SK-N-MC (cell line): ENCODE measurements around the gene GPR42.

Experiments
- DNase-seq: peaks from one replicate; pipeline ENCODE4 v3.0.0-alpha.2; 2011; ENCODE audit warnings: low read depth, low spot score
- H3K27ac ChIP-seq: fragments of 200-600 bp; sonication (generic); 2 replicates; pipeline ENCODE4 v1.5.1; 2016; ENCODE audit warnings: mixed run types
- H3K36me3 ChIP-seq: fragments of 200-600 bp; sonication (generic); 2 replicates; pipeline ENCODE4 v1.6.1; 2017; ENCODE audit warnings: antibody characterized with exemption, low read length, mixed read lengths; ENCODE audit not compliant: insufficient read depth
- H3K4me3 ChIP-seq: fragments of 200-600 bp; sonication (generic); 2 replicates; pipeline ENCODE4 v1.5.1; 2016
- H3K9ac ChIP-seq: fragments of 200-600 bp; sonication (generic); 2 replicates; pipeline ENCODE4 v1.8.0; 2017; ENCODE audit warnings: mixed run types, mixed read lengths; ENCODE audit not compliant: insufficient read length
- H3K9me3 ChIP-seq: fragments of 200-600 bp; sonication (generic); 2 replicates; pipeline ENCODE4 v1.6.1; 2017; ENCODE audit warnings: low read depth, mild to moderate bottlenecking, antibody characterized with exemption, low read length, moderate library complexity, mixed read lengths
- EZH2 ChIP-seq: fragments of 200-600 bp; sonication (generic); IDR thresholded peaks from one replicate; pipeline ENCODE4 v1.6.1; 2017; ENCODE audit warnings: antibody characterized with exemption
- FOXP2 ChIP-seq: optimal IDR thresholded peaks from 2 replicates; pipeline ENCODE3; 2011; ENCODE audit warnings: mild to moderate bottlenecking, moderate library complexity; ENCODE audit not compliant: insufficient read depth; ENCODE audit errors: extremely low read length, control extremely low read depth
- POLR2AphosphoS5 ChIP-seq: IDR thresholded peaks from 2 replicates; pipeline ENCODE4 v1.6.1; 2012; ENCODE audit warnings: mild to moderate bottlenecking, low read depth, low read length, borderline replicate concordance

Gene GPR42

DNA sequence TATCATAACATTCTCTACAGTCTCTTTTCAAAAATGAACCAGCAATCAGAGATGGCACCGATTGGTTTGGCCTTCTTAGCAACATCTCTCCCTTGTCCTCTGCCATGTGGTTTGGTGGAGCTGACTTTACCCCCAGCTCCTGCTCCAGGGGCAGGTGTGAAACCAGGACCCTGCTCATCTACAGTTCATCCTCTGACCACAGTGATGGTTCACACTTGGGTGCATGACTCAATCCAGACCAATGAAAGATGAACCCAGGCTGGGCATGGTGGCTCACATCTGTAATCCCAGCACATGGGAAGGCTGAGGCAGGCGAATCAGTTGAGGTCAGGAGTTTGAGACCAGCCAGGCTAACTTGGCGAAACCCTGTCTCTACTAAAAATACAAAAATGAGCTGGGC lies 43.6 kb downstream of the GPR42 start:
- Histone ChIP-seq H3K9ac (no peak overlapping the region), H3K36me3 (no peaks in the 10 kb centered on the region), H3K9me3 (no peaks in the 10 kb centered on the region), H3K27ac (no peak overlapping the region), H3K4me3 (no peak overlapping the region)
- no peak for TF ChIP-seq EZH2
- TF ChIP-seq FOXP2 = no peak
- no peak for TF ChIP-seq POLR2AphosphoS5
- DNase-seq = no peak

DNA sequence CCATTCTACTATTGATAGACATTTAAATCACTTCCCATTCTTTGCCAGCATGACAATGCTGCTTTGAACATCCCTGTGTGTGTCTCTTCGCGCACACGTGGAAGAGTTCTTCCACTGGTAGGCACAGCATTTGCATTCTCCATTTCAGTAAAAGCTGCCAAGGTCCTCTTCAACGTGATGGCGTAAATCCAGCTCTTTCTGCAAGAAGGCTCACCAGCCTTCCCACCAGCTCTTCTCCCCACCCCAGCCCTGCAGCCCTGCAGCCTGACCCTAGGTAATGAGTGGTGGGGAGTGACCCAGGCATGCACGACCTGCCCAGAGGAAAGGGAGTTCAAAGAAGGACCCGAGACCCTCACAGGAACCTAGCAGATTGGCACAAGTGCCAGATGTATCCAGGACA lies 45.5 kb downstream of the GPR42 start:
- no peak overlapping the region for H3K9ac ChIP-seq

DNA sequence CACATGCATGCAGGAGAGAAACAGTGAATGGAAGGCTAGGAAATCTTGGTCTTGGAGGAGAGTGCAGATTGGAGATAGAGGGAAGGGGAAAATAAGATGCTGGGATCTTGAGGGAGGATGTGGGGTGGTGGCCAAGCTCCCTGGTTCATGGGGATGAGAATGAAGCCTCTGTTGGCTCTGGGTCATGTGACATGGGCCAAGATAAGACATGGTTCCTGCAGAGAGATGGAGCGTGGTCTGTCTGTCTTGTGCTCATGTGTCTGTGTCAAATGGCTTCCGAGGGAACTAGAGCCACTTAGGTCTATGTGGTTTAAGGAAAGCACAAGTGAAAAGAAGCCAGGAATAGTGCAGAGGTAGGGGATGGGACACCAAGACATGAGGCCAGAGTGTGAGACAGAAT lies 46.4 kb downstream of the GPR42 start:
- Histone ChIP-seq H3K4me3 (no peak overlapping the region), H3K9ac (no peak overlapping the region), H3K36me3 (no peaks in the 10 kb centered on the region)

More for the DNA sequence above, 45.5 kb downstream of the GPR42 start:
- no peak for DNase-seq
- Histone ChIP-seq H3K9me3 (no peaks in the 10 kb centered on the region), H3K4me3 (no peak overlapping the region), H3K36me3 (no peaks in the 10 kb centered on the region), H3K27ac (no peak overlapping the region)
- TF ChIP-seq FOXP2 = no peak
- TF ChIP-seq POLR2AphosphoS5 = no peak
- TF ChIP-seq EZH2 = no peak

DNA sequence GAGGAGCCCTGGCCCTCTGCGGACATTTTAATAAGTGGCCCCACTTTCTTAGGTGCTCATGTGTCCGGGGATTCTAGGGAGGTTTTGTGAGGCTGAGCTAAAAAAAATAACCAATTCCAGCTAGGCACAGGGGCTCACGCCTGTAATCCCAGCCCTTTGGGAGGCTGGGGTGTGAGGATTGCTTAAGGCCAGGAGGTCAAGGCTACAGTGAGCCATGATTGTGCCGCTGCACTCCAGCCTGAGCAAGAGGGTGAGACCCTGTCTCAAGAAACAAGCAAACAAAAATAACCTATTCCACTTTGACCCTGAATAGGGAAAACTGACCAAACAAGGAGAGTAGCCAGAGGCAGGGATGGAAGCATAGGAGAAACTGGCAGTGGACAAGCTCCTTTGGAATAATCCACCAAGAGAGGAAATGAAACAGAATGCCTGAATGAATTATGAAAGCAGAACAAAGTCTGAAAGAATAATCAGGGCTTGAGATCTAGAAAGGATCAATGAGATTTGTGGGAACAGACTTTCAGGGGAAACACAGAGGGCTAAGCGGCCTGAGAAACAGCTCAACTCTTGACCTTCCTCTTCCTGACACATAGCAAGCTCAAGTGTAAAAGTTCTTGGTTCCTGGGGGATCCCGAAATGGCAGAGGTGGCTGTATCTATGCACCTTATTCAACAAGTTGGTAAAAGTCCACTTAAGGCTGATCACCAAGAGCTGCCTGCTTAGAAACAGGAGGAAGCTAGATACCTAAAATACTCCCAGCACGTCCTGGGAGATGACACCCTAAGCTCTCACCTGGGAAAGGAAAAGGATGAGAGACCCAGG lies 47.1 kb downstream of the GPR42 start:
- Histone ChIP-seq H3K36me3 (no peaks in the 10 kb centered on the region), H3K9me3 (no peaks in the 10 kb centered on the region), H3K4me3 (no peak overlapping the region), H3K27ac (no peak overlapping the region), H3K9ac (no peak overlapping the region)
- no peak for DNase-seq
- TF ChIP-seq POLR2AphosphoS5 (no peak), EZH2 (no peak), FOXP2 (no peak)

More for the DNA sequence above, 46.4 kb downstream of the GPR42 start:
- no peak overlapping the region for H3K27ac ChIP-seq
- DNase-seq = no peak
- no peaks in the 10 kb centered on the region for H3K9me3 ChIP-seq
- no peak for TF ChIP-seq FOXP2
- no peak for TF ChIP-seq POLR2AphosphoS5
- no peak for TF ChIP-seq EZH2

DNA sequence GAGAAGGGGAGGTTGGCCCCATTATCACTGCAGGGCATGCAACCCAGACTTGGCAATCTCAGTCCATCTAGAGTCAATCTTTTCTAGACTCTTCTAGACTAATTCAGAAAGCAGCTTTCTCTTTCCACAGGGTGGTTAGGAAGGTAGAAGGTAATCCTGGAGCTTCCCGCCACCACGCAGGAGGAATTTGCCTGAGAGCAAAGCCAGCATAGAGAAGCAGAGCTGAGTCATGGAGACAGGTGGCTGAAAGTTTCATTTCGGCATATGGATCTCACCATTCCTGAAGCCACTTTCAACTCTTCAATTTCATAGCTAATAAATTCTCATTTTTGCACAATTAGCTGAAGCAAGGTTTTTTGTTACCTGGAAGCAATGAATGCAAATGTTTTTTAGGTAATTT lies 48.2 kb downstream of the GPR42 start:
- TF ChIP-seq POLR2AphosphoS5 (no peak), EZH2 (no peak), FOXP2 (no peak)
- Histone ChIP-seq H3K9ac (no peak overlapping the region), H3K27ac (no peak overlapping the region), H3K4me3 (no peak overlapping the region), H3K9me3 (no peaks in the 10 kb centered on the region), H3K36me3 (no peaks in the 10 kb centered on the region)
- no peak for DNase-seq

DNA sequence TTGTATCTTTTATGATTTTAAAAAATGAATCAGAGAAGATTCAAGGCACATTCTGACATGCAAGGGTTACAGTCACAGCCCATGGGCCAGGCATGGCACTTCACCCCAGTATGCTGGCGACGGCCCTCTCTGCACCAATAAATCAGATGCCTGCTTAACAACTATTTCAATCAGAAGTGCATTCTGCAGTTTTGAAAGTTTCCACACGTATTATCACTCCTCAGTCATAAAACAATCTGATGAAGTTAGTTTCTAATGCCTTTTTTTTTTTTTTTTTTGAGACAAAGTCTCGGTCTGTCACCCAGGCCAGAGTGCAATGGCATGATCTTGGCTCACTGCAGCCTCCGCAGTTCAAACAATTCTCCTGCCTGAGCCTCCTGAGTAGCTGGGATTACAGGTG lies 48.9 kb downstream of the GPR42 start:
- no peak overlapping the region for H3K27ac ChIP-seq
- no peak for DNase-seq
- H3K9me3 ChIP-seq = no peaks in the 10 kb centered on the region
- H3K9ac ChIP-seq = no peak overlapping the region
- no peaks in the 10 kb centered on the region for H3K36me3 ChIP-seq
- TF ChIP-seq POLR2AphosphoS5 (no peak), EZH2 (no peak), FOXP2 (no peak)
- no peak overlapping the region for H3K4me3 ChIP-seq

DNA sequence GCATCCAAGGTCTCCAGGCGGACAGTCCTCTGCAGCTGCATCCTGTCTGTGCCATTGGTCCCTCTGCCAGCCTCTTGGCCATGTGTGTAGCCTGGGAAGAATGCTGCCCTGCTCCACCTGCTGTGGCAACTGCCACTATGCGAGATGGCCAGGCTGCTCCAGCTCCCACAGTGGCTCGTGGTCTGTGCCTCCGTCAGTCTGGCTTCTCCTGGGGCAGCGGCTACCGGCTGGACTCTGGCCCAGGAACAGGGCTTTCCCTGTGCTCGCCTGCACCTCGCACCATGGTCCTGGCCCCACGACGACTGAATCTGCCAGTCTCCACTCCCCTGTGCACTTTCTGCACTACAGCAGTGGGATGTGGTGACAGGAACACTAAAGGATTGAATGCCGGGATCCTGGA lies 50.5 kb downstream of the GPR42 start:
- DNase-seq = no peak
- Histone ChIP-seq H3K9me3 (no peaks in the 10 kb centered on the region), H3K36me3 (no peaks in the 10 kb centered on the region), H3K27ac (no peak overlapping the region), H3K9ac (no peak overlapping the region), H3K4me3 (no peak overlapping the region)
- TF ChIP-seq EZH2 (no peak), FOXP2 (no peak), POLR2AphosphoS5 (no peak)
